HCT116 (cell line): Measurements from ENCODE around the gene EEFSEC. TPM values are rescaled to one million over a fixed set of nuclear protein-coding genes. Genes with fewer than 3 reads are reported as not detected.

ENCODE experiments used
- ATAC-seq: fragments of 200-7000 bp; cut with Tn5 transposase; 2 replicates; pipeline ENCODE4 v1.9.1; 2020; ENCODE audit warnings: mild to moderate bottlenecking, moderate library complexity
- BruUV-seq: library from RNA; stranded (reverse); fragments of 400-500 nt; replicated peaks from 2 replicates; lab custom pipeline; 2021; lab: Mats Ljungman, UMichigan
- CTCF ChIA-PET: fragments of 300-600 bp; sonication (Branson Sonifier 250); formaldehyde crosslinking; loops from one replicate; lab custom pipeline; 2021; ENCODE audit warnings: antibody characterized with exemption; lab: Charles Lee
- POLR2A ChIA-PET: fragments of 300-600, 350-600 bp; sonication (Branson Sonifier 250); formaldehyde crosslinking; loops from one replicate; lab custom pipeline; 2021; ENCODE audit warnings: antibody characterized with exemption; lab: Charles Lee
- RAD21 ChIA-PET, 2 experiments: fragments of 300-600 bp; sonication (Branson Sonifier 250); formaldehyde crosslinking; loops; one replicate each; lab custom pipeline; 2023; ENCODE audit warnings: low total read pairs in 2 of 2; ENCODE audit not compliant: uncharacterized antibody in 2 of 2, unreplicated experiment in 2 of 2, low non-redundant PET in 1 of 2; lab: Charles Lee
- DNase-seq: peaks from one replicate; pipeline ENCODE4 v3.0.0-alpha.2; 2010; ENCODE audit warnings: low read depth, low spot score
- H2AFZ ChIP-seq: fragments of 200-600 bp; shearing (Covaris generic), sonication (generic); 2 replicates; pipeline ENCODE4 v1.6.1; 2017; ENCODE audit warnings: low read depth, mixed run types, mixed read lengths, antibody characterized with exemption, low read length; ENCODE audit not compliant: poor library complexity, severe bottlenecking
- H3K27ac ChIP-seq: 2 replicates; pipeline ENCODE4 v1.5.1; 2012; ENCODE audit warnings: low read depth, low read length
- H3K27me3 ChIP-seq: fragments of 200-600 bp; sonication (generic); 2 replicates; pipeline ENCODE4 v1.6.1; 2016; ENCODE audit warnings: mixed run types, low read length, mixed read lengths; ENCODE audit not compliant: insufficient read depth
- H3K36me3 ChIP-seq, 2 experiments: fragments of 200-500 bp in 1 of 2; fragments of 200-600 bp in 1 of 2; sonication (Bioruptor generic) in 1 of 2; sonication (generic) in 1 of 2; 2 replicates each; pipeline versions ENCODE4 v1.5.1 to v1.6.1; 2014 to 2016; ENCODE audit warnings: low read length in 2 of 2, inconsistent platforms in 1 of 2, mixed read lengths in 1 of 2, mixed run types in 1 of 2; ENCODE audit not compliant: insufficient read depth in 2 of 2, control insufficient read depth in 1 of 2
- H3K4me1 ChIP-seq, 2 experiments: fragments of 200-600 bp in 1 of 2; sonication (generic) in 1 of 2; 2 replicates each; pipeline versions ENCODE4 v1.5.1 to v1.6.1; 2012 to 2017; ENCODE audit warnings: low read length in 2 of 2, inconsistent platforms in 1 of 2, mild to moderate bottlenecking in 1 of 2, mixed read lengths in 1 of 2, mixed run types in 1 of 2, moderate library complexity in 1 of 2; ENCODE audit not compliant: insufficient read depth in 2 of 2, control insufficient read depth in 1 of 2
- H3K4me2 ChIP-seq: fragments of 200-600 bp; sonication (generic); 2 replicates; pipeline ENCODE4 v1.6.1; 2017; ENCODE audit warnings: mixed run types, low read length, mixed read lengths
- H3K4me3 ChIP-seq, 2 experiments: fragments of 200-600 bp in 1 of 2; sonication (generic) in 1 of 2; replicated peaks in 1 of 2; 2 replicates each; pipeline ENCODE4 v1.5.1; 2011 to 2016; ENCODE audit warnings: low read length in 2 of 2, control low read depth in 1 of 2, low read depth in 1 of 2, mild to moderate bottlenecking in 1 of 2, mixed read lengths in 1 of 2, mixed run types in 1 of 2
- H3K79me2 ChIP-seq: fragments of 200-600 bp; sonication (generic); 2 replicates; pipeline ENCODE4 v1.6.1; 2017; ENCODE audit warnings: mild to moderate bottlenecking, mixed run types, low read length, moderate library complexity, mixed read lengths; ENCODE audit not compliant: insufficient read depth
- H3K9ac ChIP-seq: fragments of 200-600 bp; sonication (generic); 2 replicates; pipeline ENCODE4 v1.6.1; 2016; ENCODE audit warnings: low read length, mixed read lengths
- H3K9me2 ChIP-seq: fragments of 200-600 bp; sonication (generic), shearing (Covaris generic); 2 replicates; pipeline ENCODE4 v1.6.1; 2017; ENCODE audit warnings: mixed run types, mild to moderate bottlenecking, moderate library complexity; ENCODE audit not compliant: insufficient read depth
- H3K9me3 ChIP-seq, 2 experiments: fragments of 200-500 bp in 1 of 2; fragments of 200-600 bp in 1 of 2; sonication (Bioruptor generic) in 1 of 2; sonication (generic) in 1 of 2; 2 replicates each; pipeline ENCODE4 v1.6.1; 2014 to 2017; ENCODE audit warnings: low read length in 2 of 2, mixed read lengths in 2 of 2, inconsistent platforms in 1 of 2, low read depth in 1 of 2, mild to moderate bottlenecking in 1 of 2, mixed run types in 1 of 2, moderate library complexity in 1 of 2; ENCODE audit not compliant: control insufficient read depth in 1 of 2, insufficient read depth in 1 of 2
- H4K20me1 ChIP-seq: fragments of 200-600 bp; sonication (generic), shearing (Covaris generic); 2 replicates; pipeline ENCODE4 v1.6.1; 2017; ENCODE audit warnings: mixed run types, mild to moderate bottlenecking, moderate library complexity; ENCODE audit not compliant: insufficient read depth
- CBX3 ChIP-seq: IDR thresholded peaks from 2 replicates; pipeline ENCODE4 v1.6.1; 2012; ENCODE audit warnings: low read depth
- JUND ChIP-seq: IDR thresholded peaks from 2 replicates; pipeline ENCODE4 v1.6.1; 2012
- POLR2A ChIP-seq: IDR thresholded peaks from 2 replicates; pipeline ENCODE4 v1.7.0; 2011; ENCODE audit warnings: borderline replicate concordance; ENCODE audit not compliant: insufficient read depth, insufficient read length; ENCODE audit errors: extremely low read depth
- POLR2AphosphoS5 ChIP-seq: IDR thresholded peaks from 2 replicates; pipeline ENCODE4 v1.6.1; 2011; ENCODE audit warnings: mild to moderate bottlenecking, low read depth, low read length, moderate library complexity
- TCF7L2 ChIP-seq: IDR thresholded peaks from 2 replicates; pipeline ENCODE4 v1.7.0; 2011; ENCODE audit warnings: borderline replicate concordance, inconsistent platforms; ENCODE audit not compliant: insufficient read depth, insufficient read length; ENCODE audit errors: extremely low read depth
- YY1 ChIP-seq: IDR thresholded peaks from 2 replicates; pipeline ENCODE4 v1.6.1; 2011; ENCODE audit warnings: low read length, low read depth, moderate library complexity, mild to moderate bottlenecking; ENCODE audit not compliant: insufficient replicate concordance; ENCODE audit errors: extremely low read depth
- intact Hi-C: fragments of 100-400 bp; cut with micrococcal nuclease; formaldehyde crosslinking; loops from 2 replicates; pipeline ENCODE4 v1.10.0; 2022
- total RNA-seq: library from RNA; stranded (reverse); gene quantifications from one replicate; pipeline ENCODE4 v1.2.1, GENCODE V29; 2021; ENCODE audit not compliant: unreplicated experiment
- TF ChIP-seq, protein P1 (sequence below): IDR thresholded peaks from 2 replicates; pipeline ENCODE4 v1.6.1; 2011; ENCODE audit warnings: mild to moderate bottlenecking, low read length, moderate library complexity; ENCODE audit not compliant: insufficient replicate concordance; ENCODE audit errors: extremely low read depth

EEFSEC gene
- total RNA-seq, 1 experiment from 2014 or later = 16.1 TPM

DNA sequence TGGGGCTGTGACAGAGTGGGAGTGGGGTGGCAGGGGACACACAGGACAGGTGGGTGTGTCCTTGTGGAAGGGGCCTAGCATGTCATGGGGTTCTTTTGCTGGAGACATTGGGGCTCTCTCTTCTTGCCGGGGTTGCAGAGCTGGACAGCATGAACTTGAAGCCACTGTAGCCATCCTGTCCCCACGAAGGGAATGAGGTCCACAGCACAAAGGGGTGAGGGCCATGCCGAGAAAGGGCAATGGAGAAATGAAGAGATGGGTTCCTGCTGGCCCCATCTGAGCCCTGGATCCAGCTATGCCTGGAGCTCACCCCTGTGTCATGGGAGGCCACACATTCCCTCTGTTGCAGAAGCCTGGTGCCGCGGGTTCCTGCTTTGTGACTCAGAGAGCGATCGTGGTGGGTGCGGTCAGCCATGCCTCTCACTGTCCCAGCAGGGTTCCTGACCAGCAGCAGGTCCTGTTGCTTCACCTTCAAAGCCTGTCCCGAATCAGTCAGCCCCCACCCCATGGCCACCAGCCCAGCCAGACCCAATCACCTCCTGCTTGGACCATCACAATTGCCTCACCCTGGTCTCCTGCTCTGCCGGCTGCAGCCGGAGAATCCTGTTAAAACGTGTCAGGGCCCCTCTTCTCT lies 263.4 kb downstream of the EEFSEC start:
- Histone ChIP-seq H3K4me2 (peak overlapping the region; percentile 78), H3K4me1 (peaks cover 34 to 49% of the 10 kb centered on the region in 2 experiments), H3K4me3 (peak overlapping the region in 1 of 2 experiments; percentile 32; a peak in 3 of 4 replicates), H3K79me2 (no peaks in the 10 kb centered on the region), H3K27me3 (peaks cover 20% of the 10 kb centered on the region; the same call in 1 of the 2 replicates), H3K36me3 (no peaks in the 10 kb centered on the region), H4K20me1 (no peaks in the 10 kb centered on the region; the same call in 1 of the 2 replicates), H3K9ac (peak overlapping the region; percentile 37), H3K9me3 (peaks cover 0 to 11% of the 10 kb centered on the region in 2 experiments; a peak in 1 of 4 replicates)
- BruUV-seq = no TSS peak
- ChIA-PET POLR2A (interaction anchor here (0.9 kb wide), 1 partner anchor 243 kb away, joined by 3 read pairs; no protein-coding TSS in a partner anchor), RAD21 (no interaction called here)
- peak; percentile 92 for ATAC-seq
- TF ChIP-seq TCF7L2 (peak; percentile 100), POLR2AphosphoS5 (peak; percentile 79), YY1 (peak; percentile 59), CBX3 (no peak), POLR2A (no peak), JUND (no peak)
- TF ChIP-seq, protein P1, sequence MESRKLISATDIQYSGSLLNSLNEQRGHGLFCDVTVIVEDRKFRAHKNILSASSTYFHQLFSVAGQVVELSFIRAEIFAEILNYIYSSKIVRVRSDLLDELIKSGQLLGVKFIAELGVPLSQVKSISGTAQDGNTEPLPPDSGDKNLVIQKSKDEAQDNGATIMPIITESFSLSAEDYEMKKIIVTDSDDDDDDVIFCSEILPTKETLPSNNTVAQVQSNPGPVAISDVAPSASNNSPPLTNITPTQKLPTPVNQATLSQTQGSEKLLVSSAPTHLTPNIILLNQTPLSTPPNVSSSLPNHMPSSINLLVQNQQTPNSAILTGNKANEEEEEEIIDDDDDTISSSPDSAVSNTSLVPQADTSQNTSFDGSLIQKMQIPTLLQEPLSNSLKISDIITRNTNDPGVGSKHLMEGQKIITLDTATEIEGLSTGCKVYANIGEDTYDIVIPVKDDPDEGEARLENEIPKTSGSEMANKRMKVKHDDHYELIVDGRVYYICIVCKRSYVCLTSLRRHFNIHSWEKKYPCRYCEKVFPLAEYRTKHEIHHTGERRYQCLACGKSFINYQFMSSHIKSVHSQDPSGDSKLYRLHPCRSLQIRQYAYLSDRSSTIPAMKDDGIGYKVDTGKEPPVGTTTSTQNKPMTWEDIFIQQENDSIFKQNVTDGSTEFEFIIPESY = peak; percentile 87
- TF ChIP-seq, all 23 proteins: peak for 4
- H2AFZ ChIP-seq = no peak overlapping the region
- intact Hi-C loops = loop anchor here (5.0 kb wide), 1 partner anchor 71 kb away; no protein-coding TSS in a partner anchor
- H3K9me2 ChIP-seq = no peaks in the 10 kb centered on the region
- peak; percentile 92 for DNase-seq
- H3K27ac ChIP-seq = peak overlapping the region; percentile 43; the same call in 1 of the 2 replicates
- CTCF ChIA-PET = interaction anchor here (1.0 kb wide), 1 partner anchor 168 kb away, joined by 4 read pairs; no protein-coding TSS in a partner anchor
